Stomach (tissue), 9 donors: ENCODE results near the gene IQSEC3. TPM values are rescaled to one million over a fixed set of nuclear protein-coding genes. Genes with fewer than 3 reads are reported as not detected.

ENCODE experiments used
- DNase-seq, 2 donors: peaks; one replicate each; pipeline versions ENCODE4 v3.0.0 to v3.0.0-alpha.2; 2013 to 2019
- H3K27ac ChIP-seq, 5 donors: fragments of 200-600 bp in 4 of 5; sonication (generic) in 4 of 5; one replicate each; pipeline ENCODE4 v1.5.1; 2013 to 2019; ENCODE audit warnings: mild to moderate bottlenecking in 1 of 5, moderate library complexity in 1 of 5
- H3K27me3 ChIP-seq, 3 donors: fragments of 200-600 bp; sonication (generic); one replicate each; pipeline ENCODE4 v1.5.1; 2017 to 2019; ENCODE audit warnings: mixed run types in 1 of 3
- H3K36me3 ChIP-seq, 4 donors: fragments of 200-600 bp; sonication (generic); 1 replicate in 3 of 4; 2 replicates in 1 of 4; pipeline ENCODE4 v1.5.1; 2016 to 2019
- H3K4me1 ChIP-seq, 4 donors: fragments of 200-600 bp; sonication (generic); one replicate each; pipeline ENCODE4 v1.5.1; 2016 to 2019
- H3K4me3 ChIP-seq, 4 donors: fragments of 200-600 bp; sonication (generic) in 3 of 4; one replicate each; pipeline ENCODE4 v1.5.1; 2016 to 2019; ENCODE audit warnings: mild to moderate bottlenecking in 1 of 4
- H3K9me3 ChIP-seq, 4 donors: fragments of 200-600 bp; sonication (generic); one replicate each; pipeline ENCODE4 v1.5.1; 2016 to 2019
- EP300 ChIP-seq: sonication (generic); formaldehyde crosslinking; IDR thresholded peaks from one replicate; pipeline ENCODE4 v1.6.1; 2017; ENCODE audit warnings: antibody characterized with exemption
- POLR2A ChIP-seq, 4 donors: fragments of 450-650 bp; IDR thresholded peaks; one replicate each; pipeline ENCODE4 v1.6.1; 2016; ENCODE audit warnings: antibody characterized with exemption in 4 of 4, control low read depth in 2 of 4, mild to moderate bottlenecking in 1 of 4, moderate library complexity in 1 of 4
- POLR2AphosphoS5 ChIP-seq, 3 donors: sonication (generic); formaldehyde crosslinking; IDR thresholded peaks; one replicate each; pipeline ENCODE4 v1.6.1; 2016; ENCODE audit warnings: antibody characterized with exemption in 3 of 3
- WGBS, 5 donors: extraction: QIAGEN DNeasy Blood & Tissue Kit in 3 of 5; methylation state at CpG; one replicate each; pipeline versions ENCODE4 v1.1.5 to v1.1.7; 2013 to 2018; 5-methylcytosine and 5-hydroxymethylcytosine counted together
- intact Hi-C: fragments of 100-400 bp; cut with DNase I; formaldehyde crosslinking; loops from one replicate; pipeline ENCODE4 v1.15.1; 2023; ENCODE audit warnings: low total_unique reads
- polyA plus RNA-seq, 3 donors: library from polyadenylated mRNA; stranded (reverse); fragments of 200-250 nt; gene quantifications; one replicate each; pipeline ENCODE4 v1.2.3, GENCODE V29; 2013
- total RNA-seq, 5 donors: library from RNA; depleted of rRNA; stranded (reverse); fragments of >200 nt; gene quantifications; one replicate each; pipeline versions ENCODE4 v1.1.0 to v1.2.3, GENCODE V29; 2014 to 2016
- TF ChIP-seq, protein P1 (sequence below), 7 experiments: fragments of 450-650 bp in 4 of 7; fragments of 200-600 bp in 3 of 7; sonication (generic) in 3 of 7; IDR thresholded peaks; one replicate each; pipeline ENCODE4 v1.5.1; 2016 to 2019; ENCODE audit warnings: antibody characterized with exemption in 7 of 7, control low read depth in 2 of 7, mild to moderate bottlenecking in 1 of 7
- donor health status: healthy with polysubstance abuse.
- donor health status: Bipolar disorder and iron deficiency.
- donor health status: healthy.

IQSEC3 gene
- total and polyA plus RNA-seq, 8 donors: 0.08 to 1.7 (median 0.87) TPM; not detected in 2

DNA sequence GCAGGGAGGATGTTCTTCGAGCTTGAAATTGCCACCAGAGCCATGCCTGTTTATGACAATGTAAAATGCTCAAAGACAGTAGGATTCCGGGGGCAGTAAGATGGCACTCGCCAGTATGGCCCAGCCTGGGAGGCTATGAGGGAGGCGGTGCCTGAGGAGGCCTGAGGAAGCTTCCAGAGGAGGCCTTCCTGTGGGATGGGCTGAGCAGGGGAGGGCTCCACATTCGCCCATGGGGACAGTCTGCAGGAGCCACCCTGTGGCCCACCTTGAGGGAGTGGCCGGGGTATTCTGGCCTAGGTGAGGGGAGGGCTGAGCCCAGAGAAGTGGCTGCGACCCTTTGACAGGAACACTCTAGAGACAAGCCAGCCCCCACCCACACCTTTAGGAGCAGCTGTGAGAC is 50.7 kb downstream of the IQSEC3 start:
- Histone ChIP-seq H3K9me3 (no peaks in the 10 kb centered on the region), H3K4me3 (no peak overlapping the region), H3K27ac (no peak overlapping the region), H3K27me3 (peaks cover 0 to 63% (median 0%) of the 10 kb centered on the region in 3 donors), H3K36me3 (no peaks in the 10 kb centered on the region), H3K4me1 (no peaks in the 10 kb centered on the region)
- intact Hi-C loops: no loop called here
- TF ChIP-seq POLR2A (IDR thresholded peaks at IDR 0.05) (no peak), EP300 (no peak)
- DNase-seq: no peak
- WGBS, 5 donors: 83 to 91% (median 84%) methylated on average over 7 of the region's 7 CpGs

- Histone ChIP-seq H3K9me3 (no peaks in the 10 kb centered on the region), H3K4me3 (no peak overlapping the region), H3K27ac (no peak overlapping the region), H3K36me3 (no peaks in the 10 kb centered on the region), H3K4me1 (no peaks in the 10 kb centered on the region), H3K27me3 (peaks cover 0 to 68% (median 0%) of the 10 kb centered on the region in 3 donors)
- TF ChIP-seq POLR2A (IDR thresholded peaks at IDR 0.05) (no peak), EP300 (no peak)
- TF ChIP-seq, protein P1, sequence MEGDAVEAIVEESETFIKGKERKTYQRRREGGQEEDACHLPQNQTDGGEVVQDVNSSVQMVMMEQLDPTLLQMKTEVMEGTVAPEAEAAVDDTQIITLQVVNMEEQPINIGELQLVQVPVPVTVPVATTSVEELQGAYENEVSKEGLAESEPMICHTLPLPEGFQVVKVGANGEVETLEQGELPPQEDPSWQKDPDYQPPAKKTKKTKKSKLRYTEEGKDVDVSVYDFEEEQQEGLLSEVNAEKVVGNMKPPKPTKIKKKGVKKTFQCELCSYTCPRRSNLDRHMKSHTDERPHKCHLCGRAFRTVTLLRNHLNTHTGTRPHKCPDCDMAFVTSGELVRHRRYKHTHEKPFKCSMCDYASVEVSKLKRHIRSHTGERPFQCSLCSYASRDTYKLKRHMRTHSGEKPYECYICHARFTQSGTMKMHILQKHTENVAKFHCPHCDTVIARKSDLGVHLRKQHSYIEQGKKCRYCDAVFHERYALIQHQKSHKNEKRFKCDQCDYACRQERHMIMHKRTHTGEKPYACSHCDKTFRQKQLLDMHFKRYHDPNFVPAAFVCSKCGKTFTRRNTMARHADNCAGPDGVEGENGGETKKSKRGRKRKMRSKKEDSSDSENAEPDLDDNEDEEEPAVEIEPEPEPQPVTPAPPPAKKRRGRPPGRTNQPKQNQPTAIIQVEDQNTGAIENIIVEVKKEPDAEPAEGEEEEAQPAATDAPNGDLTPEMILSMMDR (IDR thresholded peaks at IDR 0.05): no peak
- 74 to 92% (median 87%) methylated on average over 8 of the region's 8 CpGs for WGBS, 5 donors
- intact Hi-C loops: no loop called here
- DNase-seq: no peak
Observed at GRCh38 chr12:117816-118345, 51.3 kb downstream of the IQSEC3 start.

DNA sequence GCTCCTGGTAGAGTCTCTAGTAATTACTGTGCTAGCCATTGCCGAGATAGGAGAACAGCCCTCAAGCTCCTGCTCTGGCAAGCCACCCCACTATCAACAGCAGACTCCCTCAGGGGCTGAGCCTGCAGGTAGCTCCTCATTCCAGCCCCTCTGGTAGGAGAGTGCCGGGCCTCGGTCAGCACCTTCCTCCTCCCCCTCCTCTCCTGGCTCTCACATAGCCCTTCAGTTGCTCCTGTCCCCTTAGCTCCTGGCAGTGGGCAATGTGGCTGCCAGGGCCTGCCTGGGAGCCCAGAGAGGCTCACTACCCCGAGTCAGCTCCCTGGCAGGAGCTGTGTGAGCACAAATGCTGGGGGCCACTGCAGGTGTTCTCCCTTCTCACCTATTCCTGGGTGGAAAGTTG is 52.0 kb downstream of the IQSEC3 start:
- H3K9me3 ChIP-seq: no peaks in the 10 kb centered on the region
- DNase-seq: no peak
- TF ChIP-seq EP300: no peak
- TF ChIP-seq POLR2AphosphoS5 (IDR thresholded peaks at IDR 0.05): no peak
- no peak for TF ChIP-seq POLR2A (IDR thresholded peaks at IDR 0.05)
- TF ChIP-seq, protein P1 (IDR thresholded peaks at IDR 0.05): no peak
- intact Hi-C loops: no loop called here
- H3K4me1 ChIP-seq: no peaks in the 10 kb centered on the region
- WGBS, 5 donors: 41 to 55% (median 44%) methylated on average over 3 to 4 of the region's 4 CpGs
- no peak overlapping the region for H3K4me3 ChIP-seq
- peaks cover 0 to 69% (median 0%) of the 10 kb centered on the region in 3 donors for H3K27me3 ChIP-seq
- no peaks in the 10 kb centered on the region for H3K36me3 ChIP-seq
- no peak overlapping the region for H3K27ac ChIP-seq

- TF ChIP-seq EP300 (no peak), POLR2AphosphoS5 (IDR thresholded peaks at IDR 0.05) (no peak), POLR2A (IDR thresholded peaks at IDR 0.05) (no peak)
- TF ChIP-seq, protein P1 (IDR thresholded peaks at IDR 0.05): no peak
- H3K9me3 ChIP-seq: no peaks in the 10 kb centered on the region
- WGBS, 5 donors: 51 to 83% (median 67%) methylated on average over 6 of the region's 6 CpGs
Observed at GRCh38 chr12:120951-121350, 54.4 kb downstream of the IQSEC3 start.

DNA sequence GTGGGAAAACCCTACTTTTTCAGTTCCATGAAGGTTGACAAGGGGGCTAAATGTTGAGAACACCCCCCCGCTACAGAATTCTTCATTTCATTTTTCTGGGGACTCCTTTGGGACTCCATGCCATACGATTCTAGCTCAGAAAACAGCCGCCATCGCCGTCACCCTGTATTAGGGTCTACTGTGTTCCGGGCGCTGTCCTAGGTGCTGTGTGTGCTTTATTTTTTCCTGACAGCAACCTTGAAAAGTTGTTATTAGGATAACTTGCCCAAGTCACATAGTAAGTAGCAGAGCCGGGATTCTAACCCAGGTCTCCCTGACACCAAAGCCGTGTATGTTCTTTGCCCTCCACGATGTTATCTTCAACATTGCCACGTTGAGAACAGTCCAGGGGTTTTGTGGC is 55.1 kb downstream of the IQSEC3 start:
- 78 to 92% (median 85%) methylated on average over 11 of the region's 11 CpGs for WGBS, 5 donors
- no peak for DNase-seq
- Histone ChIP-seq H3K27me3 (peaks cover 0 to 65% (median 10%) of the 10 kb centered on the region in 3 donors), H3K9me3 (no peaks in the 10 kb centered on the region), H3K4me1 (no peaks in the 10 kb centered on the region), H3K36me3 (no peaks in the 10 kb centered on the region), H3K4me3 (no peak overlapping the region), H3K27ac (no peak overlapping the region)
- no peak for TF ChIP-seq POLR2AphosphoS5 (IDR thresholded peaks at IDR 0.05)
- intact Hi-C loops: no loop called here

More at GRCh38 chr12:120951-121350, 54.4 kb downstream of the IQSEC3 start:
- no peaks in the 10 kb centered on the region for H3K36me3 ChIP-seq
- no peak overlapping the region for H3K27ac ChIP-seq
- no peaks in the 10 kb centered on the region for H3K4me1 ChIP-seq
- DNase-seq: no peak
- intact Hi-C loops: no loop called here
- no peak overlapping the region for H3K4me3 ChIP-seq
- H3K27me3 ChIP-seq: peaks cover 0 to 69% (median 9%) of the 10 kb centered on the region in 3 donors
